NT2/D1 (cell line): ENCODE results near the gene SH3PXD2A.

ENCODE experiments used
- YY1 ChIP-seq: IDR thresholded peaks from 2 replicates; pipeline ENCODE4 v1.6.1; 2011; ENCODE audit not compliant: insufficient read length, insufficient read depth
- ZNF274 ChIP-seq: IDR thresholded peaks from 2 replicates; pipeline ENCODE4 v1.6.1; 2011; ENCODE audit warnings: mild to moderate bottlenecking, low read depth, low read length

- TF ChIP-seq YY1 (no peak), ZNF274 (no peak)
These were observed 45.9 kb upstream of the SH3PXD2A start for GRCh38 chr10:103901299-103901698.
